ENCODE data around the gene TEAD4. TPM values are rescaled to one million over a fixed set of nuclear protein-coding genes. Genes with fewer than 3 reads are reported as not detected.

Gene TEAD4
- total and polyA plus RNA-seq, 2 donors (not counting 1 experiment from before 2014, with no cell fraction given), result not detected

- Histone ChIP-seq H3K4me3 (ENCODE audit: control extremely low read depth in 1 of 5, extremely low read depth in 1 of 5, insufficient read depth in 1 of 5, low read depth in 2 of 5, low read length in 4 of 5) (no peak overlapping the region), H3K27ac (ENCODE audit: low read length in 2 of 2) (no peak overlapping the region), H3K27me3 (replicated peaks in 1 of 4; ENCODE audit: control extremely low read depth in 1 of 4, control insufficient read depth in 3 of 4, insufficient read depth in 4 of 4, low read length in 3 of 4) (peaks cover 0 to 43% (median 12%) of the 10 kb centered on the region in 4 experiments), H3K4me1 (ENCODE audit: control insufficient read depth in 2 of 2, insufficient read depth in 2 of 2, low read length in 2 of 2) (peaks cover 8 to 10% of the 10 kb centered on the region in 2 donors), H2AFZ (ENCODE audit: insufficient read depth, low read depth, low read length, poor library complexity, severe bottlenecking) (no peak overlapping the region), H3K79me2 (ENCODE audit: control insufficient read depth, insufficient read depth, low read length) (no peaks in the 10 kb centered on the region), H3K9me3 (ENCODE audit: control extremely low read depth in 1 of 3, control insufficient read depth in 2 of 3, insufficient read depth in 1 of 3, low read length in 2 of 3) (no peaks in the 10 kb centered on the region), H3K4me2 (replicated peaks; ENCODE audit: low read depth, low read length, poor library complexity, severe bottlenecking) (no peak overlapping the region), H3K9ac (ENCODE audit: low read length) (no peak overlapping the region), H3K36me3 (replicated peaks in 1 of 2; ENCODE audit: control extremely low read depth in 1 of 2, control insufficient read depth in 1 of 2, extremely low read depth in 1 of 2, insufficient read depth in 2 of 2, low read length in 1 of 2) (no peaks in the 10 kb centered on the region), H4K20me1 (ENCODE audit: control insufficient read depth, insufficient read depth, low read length, poor library complexity, severe bottlenecking) (no peaks in the 10 kb centered on the region)
- peaks cover 20% of the 10 kb centered on the region for H3K4me1 Mint-ChIP-seq
- CTCF ChIA-PET, result no interaction called here
- no peak for DNase-seq
- no peak for ATAC-seq (ENCODE audit: low read depth)
- H3K27me3 Mint-ChIP-seq, result peaks cover 39% of the 10 kb centered on the region
- POLR2A ChIA-PET, result no interaction called here
- TF ChIP-seq CTCF (IDR thresholded peaks at IDR 0.05) (no peak), EZH2 (IDR thresholded peaks at IDR 0.05; ENCODE audit: borderline replicate concordance, insufficient read depth, low read depth, low read length, poor library complexity, severe bottlenecking) (no peak)
- H3K9me3 Mint-ChIP-seq (ENCODE audit: insufficient read depth), result no peaks in the 10 kb centered on the region
- intact Hi-C loops (cut with micrococcal nuclease), result no loop called here
- 75% methylated on average over 4 of the region's 9 CpGs for WGBS (ENCODE audit: insufficient coverage)
- H3K4me3 Mint-ChIP-seq, result no peak overlapping the region
- no peak overlapping the region for H3K27ac Mint-ChIP-seq
These were observed 4.1 kb downstream of the TEAD4 start for GRCh38 chr12:2963154-2963759.

GRCh38 chr12:2963760-2964292, 4.6 kb downstream of the TEAD4 start:
- H3K4me1 ChIP-seq (ENCODE audit: control insufficient read depth in 2 of 2, insufficient read depth in 2 of 2, low read length in 2 of 2), result peaks cover 8 to 10% of the 10 kb centered on the region in 2 donors

More at GRCh38 chr12:2963760-2964292, 4.6 kb downstream of the TEAD4 start:
- Mint-ChIP-seq H3K9me3 (ENCODE audit: insufficient read depth) (no peaks in the 10 kb centered on the region), H3K4me3 (no peak overlapping the region), H3K27me3 (peaks cover 34% of the 10 kb centered on the region), H3K4me1 (peaks cover 17% of the 10 kb centered on the region), H3K27ac (no peak overlapping the region)
- Histone ChIP-seq H3K4me2 (replicated peaks; ENCODE audit: low read depth, low read length, poor library complexity, severe bottlenecking) (no peak overlapping the region), H3K36me3 (replicated peaks in 1 of 2; ENCODE audit: control extremely low read depth in 1 of 2, control insufficient read depth in 1 of 2, extremely low read depth in 1 of 2, insufficient read depth in 2 of 2, low read length in 1 of 2) (no peaks in the 10 kb centered on the region), H3K27ac (ENCODE audit: low read length in 2 of 2) (no peak overlapping the region), H3K27me3 (replicated peaks in 1 of 4; ENCODE audit: control extremely low read depth in 1 of 4, control insufficient read depth in 3 of 4, insufficient read depth in 4 of 4, low read length in 3 of 4) (peaks cover 0 to 38% (median 10%) of the 10 kb centered on the region in 4 experiments), H3K9me3 (ENCODE audit: control extremely low read depth in 1 of 3, control insufficient read depth in 2 of 3, insufficient read depth in 1 of 3, low read length in 2 of 3) (no peaks in the 10 kb centered on the region), H2AFZ (ENCODE audit: insufficient read depth, low read depth, low read length, poor library complexity, severe bottlenecking) (no peak overlapping the region), H4K20me1 (ENCODE audit: control insufficient read depth, insufficient read depth, low read length, poor library complexity, severe bottlenecking) (no peaks in the 10 kb centered on the region), H3K79me2 (ENCODE audit: control insufficient read depth, insufficient read depth, low read length) (no peaks in the 10 kb centered on the region), H3K4me3 (ENCODE audit: control extremely low read depth in 1 of 5, extremely low read depth in 1 of 5, insufficient read depth in 1 of 5, low read depth in 2 of 5, low read length in 4 of 5) (no peak overlapping the region), H3K9ac (ENCODE audit: low read length) (no peak overlapping the region)
- ChIA-PET CTCF (interaction anchor here (0.7 kb wide), 1 partner anchor 67 kb away, joined by 4 read pairs; no protein-coding TSS in a partner anchor), POLR2A (no interaction called here)
- TF ChIP-seq CTCF (IDR thresholded peaks at IDR 0.05), result no peak
- TF ChIP-seq EZH2 (IDR thresholded peaks at IDR 0.05; ENCODE audit: borderline replicate concordance, insufficient read depth, low read depth, low read length, poor library complexity, severe bottlenecking), result no peak
- ATAC-seq (ENCODE audit: low read depth) (no peak), DNase-seq (no peak)
- intact Hi-C loops (cut with micrococcal nuclease), result no loop called here
- 65% methylated on average over 15 of the region's 15 CpGs for WGBS (ENCODE audit: insufficient coverage)

Measured in B cell (primary cell).